OCI-LY1 (cell line): Measurements from ENCODE around the gene SOD2.

Experiments used
- CTCF ChIP-seq: fragments of 200-600 bp; sonication (generic), shearing (Covaris generic); IDR thresholded peaks from 2 replicates; pipeline ENCODE4 v1.5.1; 2017; ENCODE audit warnings: mild to moderate bottlenecking, antibody characterized with exemption, low read length, moderate library complexity, mixed read lengths
- EZH2 ChIP-seq: fragments of 200-600 bp; sonication (generic), shearing (Covaris generic); IDR thresholded peaks from 2 replicates; pipeline ENCODE4 v1.8.0; 2017; ENCODE audit warnings: borderline replicate concordance, mixed run types, mild to moderate bottlenecking, antibody characterized with exemption, low read length, moderate library complexity, mixed read lengths

- TF ChIP-seq CTCF (no peak), EZH2 (no peak)
Measured at GRCh38 chr6:159649441-159649840, 43.6 kb downstream of the SOD2 start.
